Prostate gland (tissue), 1 donor: ENCODE data around the gene CRIP3.

ENCODE experiments used
- POLR2A ChIP-seq: fragments of 450-650 bp; IDR thresholded peaks from one replicate; pipeline ENCODE4 v1.6.1; 2016; ENCODE audit warnings: antibody characterized with exemption, mild to moderate bottlenecking
- POLR2AphosphoS5 ChIP-seq: sonication (generic); formaldehyde crosslinking; IDR thresholded peaks from one replicate; pipeline ENCODE4 v1.6.1; 2017; ENCODE audit warnings: antibody characterized with exemption

GRCh38 chr6:43282060-43282459 is 26.6 kb downstream of the CRIP3 start:
- TF ChIP-seq POLR2AphosphoS5, result no peak
- TF ChIP-seq POLR2A, result no peak
